Globus pallidus (tissue), 1 donor: ENCODE measurements around the gene TAS2R8.
A peak's percentile ranks its signal among the peaks of the same experiment; 100 is the strongest.
"Not testable (repeated sequence)": the region's sequence is repeated elsewhere in the genome, so short reads cannot be mapped to it uniquely, and the experiment has no call there.

Source experiments
- DNase-seq: peaks from one replicate; pipeline ENCODE4 v3.0.0-alpha.2; 2015; ENCODE audit warnings: low spot score

Gene TAS2R8, protein sequence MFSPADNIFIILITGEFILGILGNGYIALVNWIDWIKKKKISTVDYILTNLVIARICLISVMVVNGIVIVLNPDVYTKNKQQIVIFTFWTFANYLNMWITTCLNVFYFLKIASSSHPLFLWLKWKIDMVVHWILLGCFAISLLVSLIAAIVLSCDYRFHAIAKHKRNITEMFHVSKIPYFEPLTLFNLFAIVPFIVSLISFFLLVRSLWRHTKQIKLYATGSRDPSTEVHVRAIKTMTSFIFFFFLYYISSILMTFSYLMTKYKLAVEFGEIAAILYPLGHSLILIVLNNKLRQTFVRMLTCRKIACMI

DNA sequence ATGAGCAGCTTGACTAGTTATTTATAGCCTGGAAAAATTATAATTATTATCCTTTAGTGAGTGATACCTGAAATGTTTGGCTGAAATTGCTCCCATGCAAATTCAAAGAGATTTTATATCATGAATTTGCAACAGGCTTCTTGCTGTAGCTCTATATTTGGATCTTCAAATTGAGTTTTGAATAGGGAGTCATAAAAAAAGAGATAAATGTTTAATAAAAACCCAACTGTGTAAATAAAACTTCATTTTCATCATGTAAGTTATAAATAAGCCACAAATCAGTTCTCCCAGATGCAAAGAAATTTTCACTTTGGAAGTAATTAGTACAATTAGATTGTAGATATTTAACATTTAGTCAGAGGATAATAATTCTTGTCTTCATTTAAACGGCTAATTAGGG is at the start of gene TAS2R8:
TAS2R8 (minus strand) TSS at position 101 of the 400 bp plus-strand sequence. CDS start 306 bp downstream, outside the sequence.
- DNase-seq = no peak

- no peak for DNase-seq
Observed at GRCh38 chr12:10855807-10856206, 48.7 kb upstream of the TAS2R8 start.

DNA sequence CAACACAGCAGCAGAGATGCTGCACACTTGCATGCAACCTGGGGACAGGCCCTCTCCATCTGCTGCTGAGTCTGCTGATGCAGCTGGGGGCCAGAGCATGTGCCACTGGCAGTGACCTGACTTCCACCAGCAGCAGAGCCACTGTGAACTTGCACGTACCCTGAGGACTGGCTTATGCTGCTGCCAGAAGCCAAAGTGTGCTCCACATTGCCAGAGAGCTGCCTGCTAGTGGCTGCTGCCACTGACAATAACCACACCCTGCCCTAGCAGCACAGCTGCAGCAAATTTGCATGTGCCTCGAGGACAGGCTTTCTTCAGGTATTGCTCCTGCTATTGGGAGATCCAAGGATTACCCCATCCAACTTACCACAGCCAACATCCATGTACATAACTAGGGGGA is 46.7 kb upstream of the TAS2R8 start:
- no peak for DNase-seq

- no peak for DNase-seq
Observed at GRCh38 chr12:10851243-10851858, 44.3 kb upstream of the TAS2R8 start.

DNA sequence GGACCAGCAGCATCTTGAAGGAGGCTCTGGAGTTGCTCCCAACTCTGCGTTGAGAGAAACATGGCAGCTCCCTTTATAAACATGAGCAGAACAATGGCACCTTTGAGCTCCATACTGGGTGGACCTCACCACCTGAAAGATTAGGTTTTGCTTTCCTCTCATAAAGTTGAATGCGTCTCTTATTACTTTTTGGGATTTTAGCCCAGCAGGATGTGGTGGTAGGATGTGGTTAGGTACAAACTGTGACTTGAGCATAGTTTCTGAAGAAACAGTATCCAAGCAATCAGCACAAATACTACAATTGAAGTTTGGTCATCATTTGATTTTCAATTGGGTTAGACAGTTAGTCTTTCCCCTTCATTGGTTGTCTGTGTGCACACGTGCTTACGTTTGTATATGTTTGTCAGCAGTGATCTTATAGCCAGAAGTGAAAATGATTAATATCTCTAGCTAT is 42.4 kb upstream of the TAS2R8 start, which contains the start of gene PRR4:
PRR4 (minus strand) TSS at position 51 of the 454 bp plus-strand sequence; CDS start at position 13, 38 bp downstream.
- no peak for DNase-seq

GRCh38 chr12:10847744-10848143 is 40.7 kb upstream of the TAS2R8 start:
- no peak for DNase-seq

- no peak for DNase-seq
Observed at GRCh38 chr12:10842862-10843261, 35.8 kb upstream of the TAS2R8 start.

DNA sequence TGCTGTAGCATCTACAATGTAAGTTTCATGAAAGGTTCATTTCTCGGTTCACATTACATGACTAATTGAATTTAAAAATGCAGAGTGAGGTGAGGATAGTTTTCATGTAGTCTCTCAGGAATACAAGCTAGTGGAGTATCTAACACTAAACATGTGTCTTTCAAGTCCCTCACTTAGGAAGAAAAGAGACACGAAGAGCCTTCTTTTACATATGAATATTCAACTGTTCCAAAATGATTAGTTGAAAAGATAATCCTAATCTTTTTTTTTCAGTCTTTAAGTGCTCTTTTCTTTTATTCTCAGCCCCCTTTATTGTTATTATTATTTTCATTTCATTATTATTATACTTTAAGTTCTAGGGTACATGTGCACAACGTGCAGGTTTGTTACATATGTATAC is 31.4 kb upstream of the TAS2R8 start:
- no peak for DNase-seq

GRCh38 chr12:10829994-10830393 is 22.9 kb upstream of the TAS2R8 start:
- DNase-seq = no peak

- no peak for DNase-seq
Observed at GRCh38 chr12:10826258-10826657, 19.2 kb upstream of the TAS2R8 start, which contains the start of gene TAS2R10. Gene TAS2R10 (minus strand): TSS chr12:10826358. CDS start chr12:10826269, 89 bp downstream.

- no peak for DNase-seq
Observed at GRCh38 chr12:10824957-10825356, 17.9 kb upstream of the TAS2R8 start.

DNA sequence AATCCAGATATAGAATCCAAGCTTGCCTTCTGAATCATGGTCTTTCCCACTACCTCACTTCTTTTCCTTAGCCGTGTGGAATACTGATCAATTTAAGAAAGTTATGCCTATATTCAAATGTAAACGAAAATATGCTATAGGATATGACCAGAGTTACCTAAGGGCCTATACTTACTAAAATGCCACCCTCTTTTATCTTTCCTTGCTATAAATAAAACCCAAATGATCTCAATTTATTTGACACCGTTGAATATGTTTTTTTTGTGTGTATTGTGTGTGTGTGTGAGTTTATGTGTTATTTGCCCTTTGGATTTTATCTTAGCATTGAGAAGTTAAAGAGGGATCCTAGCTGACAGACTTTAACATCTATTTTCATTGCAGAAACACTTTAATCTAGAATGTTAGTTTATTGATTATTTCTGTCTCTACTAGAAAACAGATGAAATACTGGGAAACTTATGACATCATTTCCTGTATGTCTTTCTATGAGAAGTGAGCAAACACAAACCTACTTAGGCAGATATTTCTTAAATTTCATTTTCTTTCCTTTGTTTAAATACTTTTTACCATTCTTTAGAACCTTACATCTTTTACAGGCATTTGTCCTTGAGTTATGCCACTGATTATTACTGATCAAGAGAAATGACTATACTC is 4.9 kb upstream of the TAS2R8 start:
- no peak for DNase-seq

- no peak for DNase-seq
Observed at GRCh38 chr12:10810068-10810467, 3.0 kb upstream of the TAS2R8 start, which contains the start of gene TAS2R9. Gene TAS2R9 (minus strand): TSS chr12:10810168. CDS start chr12:10810075, 93 bp downstream.

DNA sequence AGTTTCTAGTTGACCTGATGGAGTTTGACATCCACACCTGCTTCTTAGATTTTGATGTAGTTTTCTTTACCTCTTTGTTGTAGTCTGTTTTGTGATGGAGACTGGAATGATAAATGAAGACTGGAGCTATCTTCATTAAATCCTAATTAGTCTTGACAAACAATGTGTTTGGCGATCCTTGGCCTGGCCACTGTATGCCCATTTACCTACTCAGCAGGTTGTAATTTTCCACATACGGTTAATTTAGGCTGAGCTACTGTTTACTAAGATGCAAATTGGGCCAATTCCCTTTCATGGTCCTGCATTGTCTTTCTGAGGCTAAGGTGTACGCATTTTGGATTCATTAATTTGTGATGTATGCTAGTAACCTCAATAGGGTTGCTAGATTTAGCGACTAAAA is 4.5 kb downstream of the TAS2R8 start, which contains the start of gene TAS2R7:
TAS2R7 (minus strand) TSS at position 41 of the 400 bp plus-strand sequence. CDS start 57 bp downstream, outside the sequence.
- DNase-seq = no peak

DNA sequence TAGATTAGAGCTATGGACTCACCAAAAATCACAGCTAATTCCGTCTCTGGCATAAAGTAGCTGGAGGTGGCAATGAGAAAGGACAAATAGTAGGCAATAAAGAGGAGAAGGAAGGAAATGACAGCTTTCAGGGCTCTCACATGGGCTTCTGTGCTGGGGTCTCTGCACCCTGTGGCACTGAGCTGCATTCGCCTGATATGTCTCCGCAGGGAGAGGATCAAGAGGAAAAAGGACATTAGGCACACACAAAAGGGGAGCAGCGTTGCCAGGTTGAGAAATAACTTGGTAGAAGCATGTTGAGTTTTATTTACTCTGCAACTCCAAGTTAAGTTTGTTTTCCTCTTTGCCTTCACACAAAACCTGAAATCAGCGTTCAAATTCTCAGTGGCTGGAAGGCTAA is 5.3 kb downstream of the TAS2R8 start:
- no peak for DNase-seq

- no peak for DNase-seq
Observed at GRCh38 chr12:10794222-10794621, 12.9 kb downstream of the TAS2R8 start.

- not testable (repeated sequence) for DNase-seq
Observed at GRCh38 chr12:10791769-10792168, 15.3 kb downstream of the TAS2R8 start.

GRCh38 chr12:10783252-10783651 is 23.8 kb downstream of the TAS2R8 start:
- no peak for DNase-seq

- DNase-seq = no peak
Observed at GRCh38 chr12:10779103-10779502, 28.0 kb downstream of the TAS2R8 start.

DNA sequence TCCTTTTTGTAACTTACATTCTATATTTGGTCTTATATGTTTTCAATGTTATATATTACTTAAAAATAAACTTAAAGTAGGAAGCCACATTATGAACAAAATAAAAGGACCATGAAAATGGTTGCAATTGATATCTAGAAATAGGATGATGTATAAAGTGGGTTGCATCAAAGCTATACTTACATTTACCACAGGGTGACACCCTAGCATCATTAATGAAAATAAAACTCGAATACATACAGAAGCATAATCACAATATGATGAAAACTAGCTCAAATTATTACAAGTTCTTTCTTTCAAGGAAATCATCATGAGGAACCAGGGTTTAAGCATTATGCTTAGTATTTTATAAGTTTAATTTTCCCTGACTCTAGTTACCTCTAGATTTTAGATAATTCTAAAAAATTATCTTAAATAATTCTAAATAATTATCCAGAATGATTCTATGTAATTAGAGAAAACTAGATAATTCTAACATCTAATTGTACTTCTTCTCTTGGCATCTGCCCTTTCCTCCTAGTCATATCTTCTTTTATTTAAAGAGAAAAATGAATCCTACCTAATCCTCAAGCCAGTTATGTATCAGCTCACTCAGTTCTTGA is 35.9 kb downstream of the TAS2R8 start:
- peak; percentile 26 for DNase-seq

DNA sequence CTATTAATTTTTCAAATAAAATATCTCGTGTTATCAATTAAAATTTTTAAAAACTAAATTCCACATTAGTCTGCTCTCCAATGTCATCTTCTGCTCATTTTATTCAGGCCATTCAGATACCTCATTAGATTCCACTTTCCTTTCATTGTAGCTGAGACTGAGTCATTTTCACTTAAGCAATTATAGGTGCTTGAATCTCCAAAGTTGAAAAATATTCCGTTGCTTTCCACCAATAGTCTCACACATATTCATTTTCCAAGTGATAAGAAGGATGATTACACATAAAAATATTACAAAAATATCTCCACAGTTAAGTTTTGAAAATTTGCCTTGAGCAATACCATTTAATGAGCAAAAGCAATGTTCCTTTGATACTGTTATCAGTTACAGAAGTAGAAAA is 47.4 kb downstream of the TAS2R8 start:
- DNase-seq = no peak

- no peak for DNase-seq
Observed at GRCh38 chr12:10756194-10756593, 50.9 kb downstream of the TAS2R8 start.
